IMR-90 (cell line): ENCODE results near the gene MPRIP.

ENCODE experiments used
- BHLHE40 ChIP-seq: fragments of 150-350 bp; IDR thresholded peaks from 2 replicates; pipeline ENCODE4 v1.6.1; 2016; ENCODE audit warnings: mild to moderate bottlenecking, low read depth, low read length
- CEBPB ChIP-seq: IDR thresholded peaks from 2 replicates; pipeline ENCODE4 v1.6.1; 2012; ENCODE audit warnings: low read depth, low read length, improper control_type of control experiment
- CHD1 ChIP-seq: IDR thresholded peaks from 2 replicates; pipeline ENCODE4 v1.6.1; 2012; ENCODE audit warnings: low read depth, low read length, improper control_type of control experiment
- CTCF ChIP-seq: conservative IDR thresholded peaks from 2 replicates; pipeline ENCODE4 v1.5.1; 2012; ENCODE audit warnings: mild to moderate bottlenecking, low read depth, low read length, improper control_type of control experiment
- MAFK ChIP-seq: IDR thresholded peaks from 2 replicates; pipeline ENCODE4 v1.6.1; 2012; ENCODE audit warnings: low read depth, low read length, improper control_type of control experiment
- MAZ ChIP-seq: IDR thresholded peaks from 2 replicates; pipeline ENCODE4 v1.6.1; 2012; ENCODE audit warnings: low read depth, mild to moderate bottlenecking, low read length, improper control_type of control experiment, moderate library complexity, borderline replicate concordance
- MXI1 ChIP-seq: IDR thresholded peaks from 2 replicates; pipeline ENCODE4 v1.6.1; 2012; ENCODE audit warnings: low read depth, mild to moderate bottlenecking, low read length, moderate library complexity, borderline replicate concordance
- NFE2L2 ChIP-seq: fragments of 150-350 bp; IDR thresholded peaks from 2 replicates; pipeline ENCODE4 v1.6.1; 2016; ENCODE audit warnings: low read depth, mild to moderate bottlenecking, low read length
- POLR2A ChIP-seq: IDR thresholded peaks from 2 replicates; pipeline ENCODE4 v1.6.1; 2012; ENCODE audit warnings: mild to moderate bottlenecking, low read depth, low read length
- RAD21 ChIP-seq: IDR thresholded peaks from 2 replicates; pipeline ENCODE4 v1.6.1; 2012; ENCODE audit warnings: low read length, improper control_type of control experiment
- RCOR1 ChIP-seq: IDR thresholded peaks from 2 replicates; pipeline ENCODE4 v1.6.1; 2012; ENCODE audit warnings: mild to moderate bottlenecking, low read length, improper control_type of control experiment; ENCODE audit not compliant: insufficient replicate concordance
- RFX5 ChIP-seq: IDR thresholded peaks from 2 replicates; pipeline ENCODE4 v1.8.0; 2012; ENCODE audit warnings: low read depth, mild to moderate bottlenecking, low read length, moderate library complexity
- SMC3 ChIP-seq: fragments of 150-350 bp; IDR thresholded peaks from 2 replicates; pipeline ENCODE4 v1.6.1; 2016; ENCODE audit warnings: low read depth, mild to moderate bottlenecking, antibody characterized with exemption, low read length, moderate library complexity
- USF2 ChIP-seq: fragments of 150-350 bp; IDR thresholded peaks from 2 replicates; pipeline ENCODE4 v1.6.1; 2017; ENCODE audit warnings: mild to moderate bottlenecking, antibody characterized with exemption, low read length, low read depth

DNA sequence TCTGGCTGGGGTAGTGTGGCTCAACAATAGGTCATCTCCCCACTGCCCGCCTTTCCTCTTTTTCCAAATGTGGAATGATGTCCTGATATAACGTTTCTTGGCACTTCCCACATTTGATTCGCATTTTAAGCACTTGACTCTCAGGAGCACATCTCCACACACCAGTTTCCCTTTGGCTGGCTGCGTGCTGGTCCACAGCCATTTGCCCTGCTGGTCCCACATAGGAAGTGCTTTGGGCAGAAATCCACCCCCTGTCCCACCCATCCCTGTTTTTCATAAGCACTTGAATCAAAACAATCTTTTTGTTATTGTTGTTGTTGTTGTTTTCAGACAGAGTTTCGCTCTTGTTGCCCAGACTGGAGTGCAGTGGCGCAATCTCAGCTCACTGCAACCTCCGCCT lies 46.3 kb upstream of the MPRIP start:
- TF ChIP-seq POLR2A (no peak), RAD21 (no peak), BHLHE40 (no peak), CTCF (no peak), CHD1 (no peak), CEBPB (no peak), RFX5 (no peak), NFE2L2 (no peak), MXI1 (no peak), SMC3 (no peak), MAFK (no peak), USF2 (no peak), RCOR1 (no peak), MAZ (no peak)
